Measurements from ENCODE around the gene IL31RA. TPM values are rescaled to one million over a fixed set of nuclear protein-coding genes. Genes with fewer than 3 reads are reported as not detected.

Gene IL31RA
- total RNA-seq, 2 donors from 2014 or later, result 1.1 to 6.6 TPM

DNA sequence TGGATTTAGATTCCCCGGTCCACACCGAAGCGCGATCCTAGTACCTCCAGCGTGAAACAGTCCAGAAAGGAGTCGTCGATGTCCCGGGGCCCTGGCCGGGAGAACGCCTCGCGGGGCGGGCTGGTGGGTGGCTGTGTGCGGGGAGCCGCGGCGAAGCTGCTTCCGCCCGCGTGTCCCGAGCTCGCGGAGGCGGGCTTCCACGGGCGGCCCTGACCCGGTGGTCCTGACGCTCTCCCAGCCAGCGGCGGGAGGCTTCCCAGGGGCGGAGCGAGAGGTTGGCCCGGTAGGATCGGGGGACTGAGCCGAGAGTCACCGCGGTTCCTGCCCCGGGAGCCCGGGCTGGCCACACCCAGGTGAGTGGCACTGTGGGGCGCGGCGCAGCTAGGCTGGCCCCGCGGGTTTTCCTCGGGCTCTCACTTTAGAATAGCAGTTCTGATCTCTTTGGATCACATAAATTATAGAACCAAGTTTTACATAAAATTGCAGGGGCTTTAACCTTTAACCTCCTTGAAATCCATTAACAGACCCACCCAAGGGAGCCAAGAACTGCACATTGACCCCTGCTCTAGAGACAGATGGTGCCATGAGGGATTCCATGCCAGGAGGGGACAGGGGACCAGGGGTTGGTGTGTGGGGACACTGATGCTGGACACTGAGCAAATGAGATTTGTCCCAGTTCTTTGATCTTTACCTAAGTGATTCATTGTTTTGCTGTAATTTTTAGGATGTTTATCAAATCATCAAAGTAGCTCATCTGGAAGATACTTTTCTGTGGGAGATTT is 29.2 kb upstream of the IL31RA start:
- peak overlapping the region; percentile 66 for H3K4me3 ChIP-seq
- H3K27ac ChIP-seq, result no peak overlapping the region
- DNase-seq (ENCODE audit: low spot score) (no peak), ATAC-seq (ENCODE audit: insufficient number of reproducible peaks, low FRiP score, low read depth) (no peak)
- no peaks in the 10 kb centered on the region for H3K27me3 ChIP-seq (replicated peaks; ENCODE audit: insufficient read depth)
- H3K9me3 ChIP-seq, result no peaks in the 10 kb centered on the region
- TF ChIP-seq, protein P1, sequence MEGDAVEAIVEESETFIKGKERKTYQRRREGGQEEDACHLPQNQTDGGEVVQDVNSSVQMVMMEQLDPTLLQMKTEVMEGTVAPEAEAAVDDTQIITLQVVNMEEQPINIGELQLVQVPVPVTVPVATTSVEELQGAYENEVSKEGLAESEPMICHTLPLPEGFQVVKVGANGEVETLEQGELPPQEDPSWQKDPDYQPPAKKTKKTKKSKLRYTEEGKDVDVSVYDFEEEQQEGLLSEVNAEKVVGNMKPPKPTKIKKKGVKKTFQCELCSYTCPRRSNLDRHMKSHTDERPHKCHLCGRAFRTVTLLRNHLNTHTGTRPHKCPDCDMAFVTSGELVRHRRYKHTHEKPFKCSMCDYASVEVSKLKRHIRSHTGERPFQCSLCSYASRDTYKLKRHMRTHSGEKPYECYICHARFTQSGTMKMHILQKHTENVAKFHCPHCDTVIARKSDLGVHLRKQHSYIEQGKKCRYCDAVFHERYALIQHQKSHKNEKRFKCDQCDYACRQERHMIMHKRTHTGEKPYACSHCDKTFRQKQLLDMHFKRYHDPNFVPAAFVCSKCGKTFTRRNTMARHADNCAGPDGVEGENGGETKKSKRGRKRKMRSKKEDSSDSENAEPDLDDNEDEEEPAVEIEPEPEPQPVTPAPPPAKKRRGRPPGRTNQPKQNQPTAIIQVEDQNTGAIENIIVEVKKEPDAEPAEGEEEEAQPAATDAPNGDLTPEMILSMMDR (IDR thresholded peaks at IDR 0.05), result no peak
- H3K36me3 ChIP-seq, result no peaks in the 10 kb centered on the region
- H3K4me1 ChIP-seq (ENCODE audit: control insufficient read depth in 1 of 2, low read depth in 2 of 2), result peaks cover 2 to 5% of the 10 kb centered on the region in 2 donors

DNA sequence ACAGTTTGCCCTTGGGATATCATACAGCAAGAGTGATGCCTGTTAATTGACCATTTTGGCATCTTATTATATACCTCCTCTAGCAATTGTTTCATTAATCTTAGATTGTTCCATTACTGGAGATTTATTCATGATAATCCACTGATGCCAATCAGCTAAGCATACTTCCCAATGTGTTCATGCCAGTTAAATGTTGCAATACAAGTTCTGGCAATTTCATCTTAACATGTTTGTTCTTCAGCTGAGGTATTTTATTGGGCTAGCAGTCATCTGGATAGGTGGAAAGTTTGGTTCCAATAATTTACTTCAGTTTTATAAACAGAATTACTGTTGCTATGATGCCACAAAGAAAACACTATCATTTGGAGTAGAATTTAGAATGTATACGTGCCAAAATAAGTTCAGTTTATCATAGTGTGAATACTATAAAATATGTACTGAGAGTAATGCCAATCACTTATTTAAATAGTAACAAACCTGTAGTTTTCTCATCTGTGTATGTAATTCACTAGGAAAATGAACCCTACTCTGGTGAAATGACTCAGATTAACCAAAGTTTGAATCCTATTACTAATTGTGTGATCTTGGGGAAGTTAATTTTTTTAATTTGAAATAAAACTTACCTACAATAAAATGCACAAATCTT is 27.9 kb upstream of the IL31RA start:
- TF ChIP-seq, protein P1 (IDR thresholded peaks at IDR 0.05), result no peak
- Histone ChIP-seq H3K4me3 (no peak overlapping the region), H3K36me3 (no peaks in the 10 kb centered on the region), H3K9me3 (no peaks in the 10 kb centered on the region), H3K27ac (no peak overlapping the region), H3K4me1 (ENCODE audit: control insufficient read depth in 1 of 2, low read depth in 2 of 2) (peaks cover 2 to 5% of the 10 kb centered on the region in 2 donors), H3K27me3 (replicated peaks; ENCODE audit: insufficient read depth) (no peaks in the 10 kb centered on the region)
- no peak for DNase-seq (ENCODE audit: low spot score)
- no peak for ATAC-seq (ENCODE audit: insufficient number of reproducible peaks, low FRiP score, low read depth)

DNA sequence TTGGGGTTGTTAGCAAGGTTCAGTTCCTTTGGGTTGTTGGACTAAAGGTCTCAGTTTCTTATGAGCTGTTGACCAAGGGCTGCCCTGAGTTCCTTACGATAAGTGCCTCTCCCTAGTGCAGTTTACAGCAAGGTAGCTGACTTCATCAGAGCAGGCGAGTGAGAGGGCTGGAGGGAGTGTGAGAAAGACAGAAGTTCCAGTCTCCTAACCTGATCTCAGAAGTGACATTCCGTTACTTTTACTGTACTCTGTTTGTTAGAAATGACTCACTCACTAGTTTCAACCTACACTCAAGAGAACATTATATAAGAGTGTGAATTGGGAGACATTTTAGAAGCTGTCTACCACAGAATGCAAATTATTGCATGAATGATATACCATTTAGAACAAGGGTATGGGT is 21.2 kb upstream of the IL31RA start:
- H3K4me3 ChIP-seq, result no peak overlapping the region
- no peak for DNase-seq (ENCODE audit: low spot score)
- no peaks in the 10 kb centered on the region for H3K4me1 ChIP-seq (ENCODE audit: control insufficient read depth in 1 of 2, low read depth in 2 of 2)
- no peaks in the 10 kb centered on the region for H3K9me3 ChIP-seq
- TF ChIP-seq, protein P1 (IDR thresholded peaks at IDR 0.05), result no peak
- H3K27ac ChIP-seq, result no peak overlapping the region
- ATAC-seq (ENCODE audit: insufficient number of reproducible peaks, low FRiP score, low read depth), result no peak
- H3K36me3 ChIP-seq, result no peaks in the 10 kb centered on the region
- H3K27me3 ChIP-seq (replicated peaks; ENCODE audit: insufficient read depth), result no peaks in the 10 kb centered on the region

DNA sequence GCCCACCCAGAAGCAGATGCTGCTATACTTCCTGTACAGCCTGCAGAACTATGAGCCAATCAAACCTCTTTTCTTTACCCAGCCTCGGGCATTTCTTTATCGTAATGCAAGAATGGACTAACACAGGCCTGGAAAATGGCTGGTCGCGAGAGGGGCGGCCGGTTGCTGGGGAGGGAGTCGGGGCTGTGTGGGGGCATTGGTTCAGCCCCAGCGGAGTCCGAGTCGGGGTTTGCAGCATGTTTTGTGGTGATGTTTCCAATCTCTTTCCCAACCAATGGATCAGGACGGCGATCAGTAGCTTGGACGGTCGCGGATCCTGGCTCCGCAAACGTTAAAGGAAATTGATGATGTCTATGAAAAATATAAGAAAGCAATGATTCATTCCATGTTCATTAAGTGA is 18.7 kb upstream of the IL31RA start:
- Histone ChIP-seq H3K27ac (no peak overlapping the region), H3K4me1 (ENCODE audit: control insufficient read depth in 1 of 2, low read depth in 2 of 2) (no peaks in the 10 kb centered on the region), H3K36me3 (no peaks in the 10 kb centered on the region), H3K9me3 (no peaks in the 10 kb centered on the region), H3K27me3 (replicated peaks; ENCODE audit: insufficient read depth) (no peaks in the 10 kb centered on the region), H3K4me3 (no peak overlapping the region)
- no peak for ATAC-seq (ENCODE audit: insufficient number of reproducible peaks, low FRiP score, low read depth)
- DNase-seq (ENCODE audit: low spot score), result no peak
- TF ChIP-seq, protein P1 (IDR thresholded peaks at IDR 0.05), result no peak

DNA sequence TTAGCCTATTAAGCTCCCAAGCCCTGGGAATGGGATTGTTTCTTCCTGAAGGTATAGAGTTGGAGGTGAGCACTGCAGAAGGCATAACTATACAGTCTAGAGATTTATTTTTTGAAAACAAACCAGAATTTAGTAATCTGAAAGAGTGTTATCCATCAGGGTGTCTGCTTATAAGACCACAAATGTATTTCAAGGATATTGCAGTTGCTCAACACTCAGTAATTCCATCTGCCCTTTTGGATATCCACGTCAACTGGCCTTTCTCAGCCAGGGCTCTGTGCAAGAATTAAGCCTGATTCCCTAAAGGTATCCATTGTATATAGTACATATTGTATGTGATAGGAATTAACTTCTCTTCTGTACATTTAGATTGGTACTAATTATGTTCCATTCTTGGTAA is 15.0 kb upstream of the IL31RA start:
- ATAC-seq (ENCODE audit: insufficient number of reproducible peaks, low FRiP score, low read depth), result no peak
- Histone ChIP-seq H3K27me3 (replicated peaks; ENCODE audit: insufficient read depth) (no peaks in the 10 kb centered on the region), H3K4me3 (no peak overlapping the region), H3K27ac (no peak overlapping the region), H3K36me3 (no peaks in the 10 kb centered on the region), H3K4me1 (ENCODE audit: control insufficient read depth in 1 of 2, low read depth in 2 of 2) (no peaks in the 10 kb centered on the region), H3K9me3 (no peaks in the 10 kb centered on the region)
- TF ChIP-seq, protein P1 (IDR thresholded peaks at IDR 0.05), result no peak
- DNase-seq (ENCODE audit: low spot score), result no peak

Measured in thoracic aorta (tissue), 2 donors.